Bronchial epithelial cell (primary cell): ENCODE results near the gene TBK1. TPM values are rescaled to one million over a fixed set of nuclear protein-coding genes. Genes with fewer than 3 reads are reported as not detected.

ENCODE experiments used
- DNase-seq: peaks from one replicate; pipeline ENCODE4 v3.0.0-alpha.2; 2010; ENCODE audit warnings: low read depth
- FAIRE-seq: peaks from 2 replicates; lab custom pipeline; 2011; peaks lifted over from hg19 to GRCh38; lab: Jason Lieb, UNC
- H3K27me3 ChIP-seq: 2 replicates; pipeline ENCODE4 v1.5.1; 2011; ENCODE audit warnings: low read length; ENCODE audit not compliant: control insufficient read depth, insufficient read depth
- H3K36me3 ChIP-seq: 2 replicates; pipeline ENCODE4 v1.5.1; 2011; ENCODE audit warnings: low read length; ENCODE audit not compliant: control insufficient read depth, insufficient read depth
- H3K4me3 ChIP-seq: 2 replicates; pipeline ENCODE4 v1.5.1; 2011; ENCODE audit warnings: mild to moderate bottlenecking, low read depth, low read length, control low read depth
- total RNA-seq: library from RNA; depleted of rRNA; stranded (reverse); fragments of >200 nt; gene quantifications from 2 replicates; pipeline ENCODE4 v1.2.1, GENCODE V29; 2014
- TF ChIP-seq, protein P1 (sequence below): IDR thresholded peaks from 2 replicates; pipeline ENCODE4 v1.5.1; 2011; ENCODE audit warnings: mild to moderate bottlenecking, moderate library complexity, low read length, control low read depth, inconsistent platforms; ENCODE audit not compliant: insufficient read depth, severe bottlenecking

TBK1 gene
- 19.8 and 20.0 TPM in 2 replicates for total RNA-seq

DNA sequence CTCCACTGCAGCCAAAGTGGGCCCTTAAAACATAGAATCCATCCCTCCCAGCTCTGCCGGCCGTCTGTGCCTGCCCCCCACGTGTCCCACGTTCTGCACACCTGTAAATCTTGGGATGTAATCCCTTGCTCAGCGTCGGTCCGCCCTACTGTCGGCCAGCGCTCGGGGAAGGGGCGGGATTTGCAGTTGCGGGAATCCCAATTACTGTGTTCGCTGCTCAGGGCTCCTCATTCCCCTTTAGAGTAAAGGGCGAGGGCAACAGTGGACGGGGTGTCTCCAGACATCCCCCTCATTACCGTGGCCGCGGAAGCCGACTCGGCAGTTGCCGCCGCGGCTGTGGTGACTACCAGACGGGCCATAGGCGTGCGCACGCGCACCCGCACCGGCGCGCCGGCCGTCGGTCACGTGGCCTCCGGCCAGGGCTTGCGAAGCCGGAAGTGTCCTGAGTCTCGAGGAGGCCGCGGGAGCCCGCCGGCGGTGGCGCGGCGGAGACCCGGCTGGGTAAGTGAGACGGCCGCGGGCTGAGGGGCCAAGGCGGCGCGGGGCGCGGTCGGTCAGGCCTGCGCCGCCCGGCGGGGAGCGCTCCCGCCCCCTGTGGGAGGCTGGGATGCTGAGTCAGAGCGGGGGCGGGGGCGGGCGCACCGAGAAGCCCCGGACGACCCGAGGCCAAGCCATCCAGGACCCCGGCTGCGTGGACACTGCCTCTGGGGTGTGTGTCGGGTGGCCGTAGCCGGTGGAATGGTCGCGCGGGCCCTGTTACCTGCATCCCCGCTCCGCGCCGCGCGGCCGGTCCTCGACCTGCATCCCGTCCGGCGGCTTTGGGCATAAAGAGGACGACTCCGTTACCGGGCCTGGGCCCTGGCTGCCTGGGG is at the start of gene TBK1:
Gene TBK1, plus strand, starts transcription at position 434 of the 872 bp plus-strand sequence. CDS start 3,751 bp downstream, outside the sequence.
- Histone ChIP-seq H3K36me3 (no peaks in the 10 kb centered on the region), H3K4me3 (peak within 1 kb of the TSS; percentile 96), H3K27me3 (no peaks in the 10 kb centered on the region)
- DNase-seq: peak; percentile 62
- no peak for FAIRE-seq
- TF ChIP-seq, protein P1, sequence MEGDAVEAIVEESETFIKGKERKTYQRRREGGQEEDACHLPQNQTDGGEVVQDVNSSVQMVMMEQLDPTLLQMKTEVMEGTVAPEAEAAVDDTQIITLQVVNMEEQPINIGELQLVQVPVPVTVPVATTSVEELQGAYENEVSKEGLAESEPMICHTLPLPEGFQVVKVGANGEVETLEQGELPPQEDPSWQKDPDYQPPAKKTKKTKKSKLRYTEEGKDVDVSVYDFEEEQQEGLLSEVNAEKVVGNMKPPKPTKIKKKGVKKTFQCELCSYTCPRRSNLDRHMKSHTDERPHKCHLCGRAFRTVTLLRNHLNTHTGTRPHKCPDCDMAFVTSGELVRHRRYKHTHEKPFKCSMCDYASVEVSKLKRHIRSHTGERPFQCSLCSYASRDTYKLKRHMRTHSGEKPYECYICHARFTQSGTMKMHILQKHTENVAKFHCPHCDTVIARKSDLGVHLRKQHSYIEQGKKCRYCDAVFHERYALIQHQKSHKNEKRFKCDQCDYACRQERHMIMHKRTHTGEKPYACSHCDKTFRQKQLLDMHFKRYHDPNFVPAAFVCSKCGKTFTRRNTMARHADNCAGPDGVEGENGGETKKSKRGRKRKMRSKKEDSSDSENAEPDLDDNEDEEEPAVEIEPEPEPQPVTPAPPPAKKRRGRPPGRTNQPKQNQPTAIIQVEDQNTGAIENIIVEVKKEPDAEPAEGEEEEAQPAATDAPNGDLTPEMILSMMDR: no peak

DNA sequence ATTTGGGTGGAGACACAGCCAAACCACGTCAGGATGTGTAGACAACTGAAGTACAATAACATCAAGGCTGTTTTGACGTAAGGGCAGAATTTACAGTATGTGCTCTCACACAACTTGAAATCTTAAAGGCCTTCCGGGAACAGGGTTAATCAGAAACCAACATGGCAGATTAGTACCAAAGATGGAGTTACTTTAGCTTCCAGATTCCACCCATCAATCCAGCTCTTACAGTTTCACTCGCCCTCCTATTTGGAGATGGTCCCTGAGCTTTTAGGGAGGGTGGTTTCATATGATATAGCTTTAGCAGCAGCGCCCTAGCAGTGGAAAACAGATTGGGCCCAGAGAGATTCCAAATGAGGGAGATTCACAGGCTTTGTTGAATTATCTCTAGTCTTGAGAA is 49.7 kb upstream of the TBK1 start:
- no peak for FAIRE-seq
- Histone ChIP-seq H3K4me3 (no peak overlapping the region), H3K27me3 (no peaks in the 10 kb centered on the region), H3K36me3 (peaks cover 2% of the 10 kb centered on the region)
- DNase-seq: no peak
- TF ChIP-seq, protein P1: no peak

DNA sequence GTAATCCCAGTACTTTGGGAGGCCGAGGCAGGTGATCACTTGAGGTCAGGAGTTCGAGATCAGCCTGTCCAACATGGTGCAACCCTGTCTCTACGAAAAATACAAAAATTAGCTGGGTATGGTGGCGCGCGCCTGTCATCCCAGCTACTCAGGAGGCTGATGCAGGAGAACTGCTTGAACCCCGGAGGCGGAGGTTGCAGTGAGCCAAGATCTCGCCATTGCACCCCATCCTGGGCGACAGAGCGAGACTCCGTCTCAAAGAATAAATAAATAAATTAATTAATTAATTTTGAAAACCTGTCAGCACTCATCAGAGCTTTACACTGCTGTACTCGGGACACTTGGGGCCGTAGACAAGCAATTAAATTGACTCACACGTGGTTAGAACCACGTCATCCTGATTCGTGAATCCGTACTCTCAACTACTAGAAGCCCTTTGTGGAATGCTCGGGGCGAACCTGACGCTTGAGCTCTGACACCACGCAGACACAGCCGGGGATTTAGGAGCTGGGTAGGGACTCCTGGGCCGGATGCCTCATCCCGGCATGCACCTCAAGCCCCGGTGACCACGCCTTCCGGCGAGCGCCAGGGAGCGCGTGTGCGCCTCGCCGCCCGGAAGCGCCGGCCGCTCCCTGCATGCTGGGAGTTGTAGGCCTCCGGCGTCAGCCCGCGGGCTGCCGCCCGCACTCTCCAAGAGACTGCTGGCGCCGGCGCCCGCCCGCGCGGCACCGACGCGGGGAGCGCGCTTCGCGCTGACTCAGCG is 48.0 kb upstream of the TBK1 start, which contains the start of gene XPOT:
Gene XPOT, plus strand, starts transcription at position 686 of the 763 bp plus-strand sequence. CDS start 5,644 bp downstream, outside the sequence.
- TF ChIP-seq, protein P1: no peak
- DNase-seq (peak; percentile 96), FAIRE-seq (no peak)
- Histone ChIP-seq H3K36me3 (peaks cover 3% of the 10 kb centered on the region), H3K27me3 (no peaks in the 10 kb centered on the region), H3K4me3 (peak within 1 kb of the TSS; percentile 100)

DNA sequence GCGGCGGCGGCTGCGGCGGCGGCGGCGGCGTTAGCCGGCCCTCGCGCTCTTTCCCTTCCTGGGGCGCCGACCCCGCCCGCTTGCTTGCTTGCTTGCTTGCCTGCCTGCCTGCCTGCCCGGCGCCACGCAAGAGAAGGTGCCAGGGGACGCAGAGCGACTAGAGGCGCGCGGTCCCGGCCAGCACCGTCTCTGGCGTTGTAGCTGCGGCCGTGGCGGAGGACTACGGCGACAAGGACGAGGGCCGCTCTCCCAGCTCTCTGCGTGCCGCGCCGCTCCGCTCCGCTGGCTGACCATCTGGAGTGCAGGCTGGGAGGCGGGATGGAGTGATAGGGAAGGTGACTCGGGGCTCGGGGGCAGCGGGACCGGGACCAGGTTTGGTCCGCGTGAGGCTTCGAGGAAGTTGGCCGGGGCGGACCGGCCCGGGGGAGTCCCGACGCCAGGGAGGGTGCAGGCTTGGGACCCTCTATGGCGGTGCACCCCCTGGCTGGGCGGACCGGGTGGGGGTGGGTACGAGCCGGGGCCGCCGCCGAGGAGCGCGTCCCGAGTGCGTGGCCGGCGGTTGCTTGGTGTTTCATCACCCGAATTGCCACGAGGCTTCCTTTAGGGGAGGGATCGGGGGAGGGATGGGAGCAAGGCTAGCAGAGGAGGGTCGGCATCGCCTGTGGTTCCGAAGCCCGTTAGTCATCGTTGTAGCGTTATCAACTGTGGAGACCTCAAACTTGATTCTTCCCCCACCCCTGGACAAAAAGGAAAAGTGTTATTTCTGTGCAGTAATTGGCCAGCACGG is 47.3 kb upstream of the TBK1 start:
- no peak for FAIRE-seq
- TF ChIP-seq, protein P1: no peak

More for the DNA sequence above, 47.3 kb upstream of the TBK1 start:
- no peaks in the 10 kb centered on the region for H3K27me3 ChIP-seq
- H3K36me3 ChIP-seq: peaks cover 3% of the 10 kb centered on the region
- peak overlapping the region; percentile 100 for H3K4me3 ChIP-seq
- peak; percentile 22 for DNase-seq
